AG09309 (cell line): ENCODE measurements around the gene TREM1.

Experiments used
- DNase-seq: peaks from one replicate; pipeline ENCODE4 v3.0.0-alpha.2; 2010; ENCODE audit warnings: low read depth
- H3K4me3 ChIP-seq: 2 replicates; pipeline ENCODE4 v1.5.1; 2011; ENCODE audit warnings: mild to moderate bottlenecking, low read depth, low read length, moderate library complexity; ENCODE audit not compliant: control insufficient read depth
- CTCF ChIP-seq: IDR thresholded peaks from 2 replicates; pipeline ENCODE4 v1.5.1; 2011; ENCODE audit warnings: mild to moderate bottlenecking, low read depth, low read length, inconsistent platforms; ENCODE audit not compliant: insufficient read depth, control insufficient read depth; ENCODE audit errors: missing control alignments

The TREM1 gene

GRCh38 chr6:41273714-41274113 is 12.8 kb downstream of the TREM1 start:
- H3K4me3 ChIP-seq = no peak overlapping the region
- DNase-seq = no peak
- TF ChIP-seq CTCF = no peak

GRCh38 chr6:41272591-41273240 is 13.8 kb downstream of the TREM1 start:
- H3K4me3 ChIP-seq = no peak overlapping the region
- DNase-seq = no peak
- no peak for TF ChIP-seq CTCF

GRCh38 chr6:41271901-41272395 is 14.5 kb downstream of the TREM1 start:
- no peak for DNase-seq
- H3K4me3 ChIP-seq = no peak overlapping the region
- TF ChIP-seq CTCF = no peak

- TF ChIP-seq CTCF = no peak
- H3K4me3 ChIP-seq = no peak overlapping the region
- no peak for DNase-seq
Measured at GRCh38 chr6:41269716-41270115, 16.8 kb downstream of the TREM1 start.

- TF ChIP-seq CTCF = no peak
- no peak overlapping the region for H3K4me3 ChIP-seq
- DNase-seq = no peak
Measured at GRCh38 chr6:41269166-41269565, 17.3 kb downstream of the TREM1 start.

- no peak overlapping the region for H3K4me3 ChIP-seq
Measured at GRCh38 chr6:41268478-41268877, 18.0 kb downstream of the TREM1 start.

More at GRCh38 chr6:41268478-41268877, 18.0 kb downstream of the TREM1 start:
- TF ChIP-seq CTCF = no peak
- DNase-seq = no peak
